ENCODE measurements around the gene ADCY4.

- TF ChIP-seq CTCF (IDR thresholded peaks at IDR 0.05; ENCODE audit: insufficient read depth, low read length, poor library complexity, severe bottlenecking) (no peak), EZH2phosphoT487 (conservative IDR thresholded peaks at IDR 0.05; ENCODE audit: low read length) (no peak)
Observed at GRCh38 chr14:24342889-24343288, 8.0 kb upstream of the ADCY4 start.
